Stimulated activated CD4-positive, alpha-beta T cell treated with anti-CD3 and anti-CD28 coated beads, Interleukin-4, amount 100 ng/mL, for 48 hours (primary cell): ENCODE data around the gene NBAS.

Source experiments
- DNase-seq, 2 donors: peaks; one replicate each; pipeline ENCODE4 v3.0.0-alpha.2; 2020; ENCODE audit warnings: low read depth in 2 of 2

NBAS gene

DNA sequence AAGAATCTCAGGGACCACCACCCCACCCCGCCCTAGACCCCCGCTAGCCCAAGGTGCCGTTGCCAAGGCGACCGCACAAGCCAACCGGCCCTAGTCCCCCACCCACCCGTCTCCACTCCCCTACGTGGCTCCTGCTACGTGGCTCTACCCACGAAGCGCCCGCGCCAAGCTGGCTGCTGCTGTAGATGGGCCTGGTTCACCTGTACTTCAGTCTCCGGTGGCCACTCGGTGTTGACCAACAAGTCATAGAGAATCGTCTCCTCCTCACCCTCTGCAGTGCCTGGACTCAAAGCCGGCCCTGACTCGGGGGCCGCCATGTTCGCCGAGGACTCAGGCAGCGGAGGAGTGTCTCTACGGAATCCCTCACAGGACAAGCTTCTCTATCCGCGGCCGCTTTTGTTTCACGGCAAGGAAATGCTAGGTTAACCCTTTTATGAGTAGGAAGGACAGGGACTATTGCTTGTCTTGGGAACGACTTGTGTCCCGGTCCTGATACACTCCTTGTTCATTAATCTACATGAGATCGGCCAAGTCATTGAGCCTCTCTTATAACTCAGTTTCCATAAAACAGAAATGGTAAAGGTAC, at the start of gene NBAS:
NBAS (minus strand) TSS at position 347 of the 586 bp plus-strand sequence; CDS start at position 317, 30 bp downstream.
- peak; percentile 62 to 69 for DNase-seq

DNA sequence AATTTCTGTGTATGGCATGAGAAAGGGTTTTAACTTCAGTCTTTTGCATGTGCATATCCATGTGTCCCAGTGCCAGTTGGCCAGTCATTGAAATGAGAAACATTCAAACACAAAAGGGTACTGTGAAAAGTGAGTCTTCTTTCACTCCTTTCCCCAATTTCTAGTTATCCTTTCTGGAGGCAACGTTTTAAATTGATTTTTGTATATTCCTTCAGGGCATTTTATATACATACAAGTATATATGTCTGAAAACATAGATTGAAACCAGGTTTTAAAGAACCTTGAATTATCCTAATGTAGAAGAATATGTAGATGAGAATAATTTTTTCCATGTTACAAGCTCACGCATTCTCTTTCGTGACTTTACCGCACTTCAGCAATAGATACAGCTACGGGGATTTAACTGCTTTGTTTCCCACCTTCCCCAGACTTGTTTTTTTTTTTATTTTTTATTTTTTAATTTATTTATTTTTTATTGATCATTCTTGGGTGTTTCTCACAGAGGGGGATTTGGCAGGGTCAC, 49.4 kb upstream of the NBAS start:
- no peak for DNase-seq

GRCh38 chr2:15609341-15610042, 48.4 kb upstream of the NBAS start:
- DNase-seq, result no peak

GRCh38 chr2:15608392-15608761, 47.2 kb upstream of the NBAS start:
- no peak for DNase-seq

- no peak for DNase-seq
Observed at GRCh38 chr2:15607709-15608391, 46.7 kb upstream of the NBAS start.

- DNase-seq, result no peak
Observed at GRCh38 chr2:15606481-15607441, 45.6 kb upstream of the NBAS start.

- no peak for DNase-seq
Observed at GRCh38 chr2:15605721-15606120, 44.6 kb upstream of the NBAS start.

DNA sequence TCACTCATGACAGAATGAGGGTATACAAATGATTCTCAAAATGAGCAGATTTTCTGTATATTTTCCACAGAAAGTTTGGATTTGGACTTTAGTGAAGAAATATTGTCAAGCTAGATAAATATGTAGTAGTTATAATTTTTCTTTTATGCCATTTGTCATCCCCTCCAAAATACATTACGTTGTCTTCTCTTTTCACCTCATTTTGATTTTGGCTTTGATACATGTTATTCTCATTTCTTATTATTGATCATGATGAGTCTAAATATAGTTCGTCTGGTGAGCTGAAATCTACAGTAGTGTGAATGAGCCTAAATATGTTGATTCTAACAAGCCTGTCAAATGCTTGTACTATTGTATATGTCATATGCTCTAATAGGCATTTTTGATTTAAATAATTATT, 42.8 kb upstream of the NBAS start:
- DNase-seq, result no peak

DNA sequence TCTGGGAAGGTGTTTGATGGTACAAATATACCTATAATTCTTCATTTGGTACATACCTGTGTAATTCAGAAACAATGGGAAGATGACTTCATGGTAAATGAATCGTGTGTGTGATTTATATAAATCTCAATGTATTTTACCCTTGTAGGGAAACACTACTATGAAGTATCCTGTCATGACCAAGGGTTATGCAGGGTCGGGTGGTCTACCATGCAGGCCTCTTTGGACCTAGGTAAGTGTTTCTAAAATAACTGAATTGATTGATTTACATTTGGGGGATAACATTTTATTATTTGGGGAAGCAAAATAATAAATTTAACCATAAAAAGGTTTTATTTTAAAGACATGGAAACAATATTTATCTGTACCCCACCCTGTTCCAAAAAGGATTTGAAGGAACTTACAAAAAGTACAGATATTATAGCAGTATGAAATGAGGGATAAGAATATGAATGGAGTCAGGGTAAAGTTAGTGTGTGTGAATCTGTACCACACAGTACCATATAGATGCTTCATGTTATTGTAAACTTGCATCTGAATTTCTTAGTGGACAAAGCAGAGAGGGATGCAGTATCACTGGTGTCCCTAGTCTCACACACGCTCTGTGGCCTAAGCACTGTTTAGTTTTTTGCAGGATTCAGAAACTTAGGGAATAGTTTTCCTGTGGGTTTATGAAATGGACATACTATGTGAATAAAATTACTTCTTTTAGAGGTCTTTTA, 42.1 kb upstream of the NBAS start:
- no peak for DNase-seq

GRCh38 chr2:15602393-15602792, 41.3 kb upstream of the NBAS start:
- no peak for DNase-seq

DNA sequence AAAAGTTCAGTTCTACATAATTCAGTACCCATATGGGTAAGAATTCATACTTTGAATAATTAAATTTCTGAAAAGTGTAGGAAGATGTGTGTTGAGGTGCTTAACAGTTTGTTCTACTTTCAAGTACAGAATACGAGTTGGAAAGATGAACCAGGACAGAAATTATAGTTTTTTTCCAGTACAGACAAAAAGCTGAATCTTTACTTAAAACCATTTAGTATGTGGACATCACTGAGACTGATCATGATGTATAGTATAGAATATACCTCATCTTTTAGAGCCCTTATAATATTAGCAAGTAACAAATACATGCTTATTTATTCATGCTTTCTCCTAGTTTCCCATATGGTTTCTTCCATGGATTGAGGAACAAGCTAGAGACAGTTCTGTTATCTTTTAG, 40.5 kb upstream of the NBAS start:
- DNase-seq, result no peak

- DNase-seq, result no peak
Observed at GRCh38 chr2:15599994-15600393, 38.9 kb upstream of the NBAS start.

DNA sequence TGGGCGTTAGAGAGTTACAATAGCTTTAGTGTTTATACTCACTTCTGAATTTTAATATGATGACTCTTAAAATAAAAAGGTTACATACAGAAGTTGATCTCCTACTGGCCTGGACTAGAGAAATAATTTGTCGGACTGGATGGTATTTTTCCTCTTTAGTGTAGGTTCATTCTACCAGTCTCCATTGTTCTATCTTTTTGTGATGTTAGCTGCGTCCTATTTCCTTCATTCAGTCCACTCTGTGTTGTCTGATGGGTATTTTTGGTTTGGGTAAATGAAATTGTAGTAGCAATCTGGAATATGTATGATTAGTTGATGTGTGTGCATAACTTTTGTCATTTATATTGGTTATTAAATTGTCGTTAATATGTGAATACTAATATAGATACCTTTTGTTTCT, 35.8 kb upstream of the NBAS start:
- DNase-seq, result no peak

GRCh38 chr2:15596350-15596749, 35.2 kb upstream of the NBAS start:
- no peak for DNase-seq

DNA sequence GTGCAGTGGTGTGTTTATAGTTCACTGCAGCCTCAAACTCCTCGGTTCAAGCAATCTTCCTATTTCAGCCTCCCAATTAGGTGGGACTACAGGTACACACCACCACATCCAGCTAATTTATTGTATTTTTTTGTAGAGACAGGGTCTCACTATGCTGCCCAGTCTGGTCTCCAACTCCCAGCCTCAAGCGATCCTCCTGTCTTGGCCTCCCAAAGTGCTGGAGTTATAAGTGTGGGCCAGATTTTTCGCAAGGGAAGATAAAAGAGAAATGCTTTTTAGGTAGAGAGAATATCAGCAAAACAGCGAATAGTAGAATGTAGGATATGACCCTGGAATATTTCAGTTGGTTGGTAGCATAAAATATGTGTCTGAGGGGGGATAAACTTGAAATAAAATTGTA, 34.8 kb upstream of the NBAS start:
- no peak for DNase-seq

GRCh38 chr2:15595342-15595905, 34.3 kb upstream of the NBAS start:
- no peak for DNase-seq

GRCh38 chr2:15594291-15595256, 33.4 kb upstream of the NBAS start:
- no peak for DNase-seq

DNA sequence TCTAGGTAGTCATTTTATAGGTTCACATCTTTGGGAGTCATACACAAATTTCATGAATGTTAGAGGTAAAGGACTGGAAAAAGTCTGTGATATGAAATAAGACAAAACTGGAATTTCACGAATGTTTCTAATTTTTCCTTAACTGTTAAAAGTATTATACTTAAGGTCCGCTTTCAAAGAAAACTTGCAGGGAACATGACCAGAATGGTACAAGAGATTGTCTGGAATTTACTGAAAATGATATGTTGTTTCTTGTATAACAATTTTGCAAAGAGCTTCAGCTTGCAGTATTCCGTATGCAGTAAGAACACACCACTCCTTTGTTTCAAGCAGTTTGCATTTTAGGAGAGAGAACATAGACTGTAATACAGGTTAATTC, 32.2 kb upstream of the NBAS start:
- DNase-seq, result no peak

DNA sequence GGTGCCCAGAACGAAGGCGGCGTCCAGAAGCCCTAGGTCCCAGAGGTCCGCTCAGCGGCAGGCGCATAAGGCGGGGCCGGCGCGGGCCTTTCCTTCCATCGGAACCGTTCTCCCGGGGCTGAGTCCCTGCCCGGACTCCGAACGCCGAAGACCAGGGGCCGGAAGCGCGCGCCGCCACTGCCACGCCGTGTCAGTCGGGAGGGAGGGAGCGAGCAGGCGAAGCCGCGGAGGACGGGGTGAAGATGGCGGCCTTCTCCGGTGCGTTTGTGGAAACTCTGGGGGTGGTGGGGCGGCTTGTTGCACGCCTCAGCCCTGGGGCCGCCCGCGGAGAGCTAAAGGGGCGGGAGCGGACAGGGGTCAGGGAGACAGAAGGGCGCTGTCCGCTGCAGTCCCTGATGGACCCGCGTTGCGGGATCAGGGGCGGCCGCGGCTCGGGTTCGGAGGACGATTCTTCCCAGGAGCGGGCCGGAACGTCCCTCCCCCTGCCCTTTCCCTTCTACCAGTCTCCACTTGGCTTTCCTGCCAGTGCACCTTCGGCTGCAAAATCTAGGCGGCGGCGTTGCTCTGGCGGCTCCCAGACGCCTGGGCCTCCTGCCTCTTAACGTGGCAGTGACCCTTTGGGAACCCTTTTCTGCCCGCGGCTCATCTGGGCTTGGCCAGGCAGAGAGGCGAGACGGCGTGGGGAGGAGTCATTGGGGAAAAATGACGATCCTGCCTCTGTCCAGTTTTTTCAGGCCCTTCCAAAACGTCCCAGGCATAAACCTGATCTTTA, 30.7 kb upstream of the NBAS start, which contains the start of gene DDX1:
DDX1 (plus strand) TSS at position 177 of the 772 bp plus-strand sequence; CDS start at position 243, 66 bp downstream.
- DNase-seq, result peak; percentile 73 to 83
